Measurements from ENCODE around the gene KCNJ10. TPM values are rescaled to one million over a fixed set of nuclear protein-coding genes. Genes with fewer than 3 reads are reported as not detected.

The KCNJ10 gene
- total and polyA plus RNA-seq, 8 donors: 0.19 to 1.1 (median 0.78) TPM; not detected in 5

GRCh38 chr1:159965263-159965662 lies 104.7 kb downstream of the KCNJ10 start:
- TF ChIP-seq CTCF (IDR thresholded peaks at IDR 0.05): no peak
- TF ChIP-seq EP300 (IDR thresholded peaks at IDR 0.05): no peak
- no peak for TF ChIP-seq POLR2AphosphoS5 (IDR thresholded peaks at IDR 0.05)
- no peak for TF ChIP-seq POLR2A (IDR thresholded peaks at IDR 0.05)
- H3K4me3 ChIP-seq: peak overlapping the region in 1 of 4 donors; percentile 11
- intact Hi-C loops (cut with DNase I; ENCODE audit: low total_unique reads): no loop called here
- peaks cover 0 to 3% (median 1%) of the 10 kb centered on the region in 4 donors for H3K4me1 ChIP-seq
- H3K9me3 ChIP-seq: no peaks in the 10 kb centered on the region
- H3K27me3 ChIP-seq: no peaks in the 10 kb centered on the region
- DNase-seq: no peak
- H3K36me3 ChIP-seq: no peaks in the 10 kb centered on the region
- no peak overlapping the region for H3K27ac ChIP-seq
- 79 to 96% (median 82%) methylated on average over 2 of the region's 2 CpGs for WGBS, 5 donors

GRCh38 chr1:159964144-159964543 lies 105.8 kb downstream of the KCNJ10 start:
- no peak for DNase-seq
- no peak for TF ChIP-seq POLR2AphosphoS5 (IDR thresholded peaks at IDR 0.05)
- no peak for TF ChIP-seq POLR2A (IDR thresholded peaks at IDR 0.05)
- no peak for TF ChIP-seq EP300 (IDR thresholded peaks at IDR 0.05)
- H3K36me3 ChIP-seq: no peaks in the 10 kb centered on the region
- H3K4me1 ChIP-seq: no peaks in the 10 kb centered on the region
- intact Hi-C loops (cut with DNase I; ENCODE audit: low total_unique reads): no loop called here
- no peaks in the 10 kb centered on the region for H3K27me3 ChIP-seq
- WGBS, 5 donors: 40 to 65% (median 49%) methylated on average over 3 of the region's 3 CpGs
- no peaks in the 10 kb centered on the region for H3K9me3 ChIP-seq
- H3K4me3 ChIP-seq: peak overlapping the region in 2 of 4 donors; percentile 28 to 34
- H3K27ac ChIP-seq: no peak overlapping the region

DNA sequence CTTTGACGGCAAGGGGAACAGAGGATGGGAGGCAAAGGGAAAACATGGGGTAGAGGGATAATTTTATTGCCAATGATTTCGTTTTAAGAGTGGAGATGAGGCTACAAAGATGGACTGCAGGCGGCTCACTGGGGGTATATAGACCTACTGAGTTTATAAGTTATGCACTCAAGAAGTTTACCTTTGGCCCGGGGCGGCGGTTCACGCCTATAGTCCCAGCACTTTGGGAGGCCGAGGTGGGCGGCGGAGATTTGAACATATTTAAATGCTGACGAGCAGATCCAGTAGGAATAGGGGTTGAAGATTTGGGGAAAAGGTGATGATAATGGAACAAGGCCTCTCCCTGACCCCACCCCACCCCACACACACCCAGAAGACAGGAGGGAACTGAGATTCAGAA lies 107.8 kb downstream of the KCNJ10 start:
- H3K27me3 ChIP-seq: no peaks in the 10 kb centered on the region
- DNase-seq: no peak
- peak overlapping the region in 3 of 4 donors; percentile 25 to 34 (median 28) for H3K4me3 ChIP-seq
- 83 to 90% (median 88%) methylated on average over 11 of the region's 11 CpGs for WGBS, 5 donors
- peaks cover 0 to 9% (median 8%) of the 10 kb centered on the region in 4 donors for H3K4me1 ChIP-seq
- H3K36me3 ChIP-seq: no peaks in the 10 kb centered on the region
- intact Hi-C loops (cut with DNase I; ENCODE audit: low total_unique reads): no loop called here
- H3K9me3 ChIP-seq: no peaks in the 10 kb centered on the region
- TF ChIP-seq CTCF (IDR thresholded peaks at IDR 0.05) (no peak), EP300 (IDR thresholded peaks at IDR 0.05) (no peak), POLR2AphosphoS5 (IDR thresholded peaks at IDR 0.05) (no peak), POLR2A (IDR thresholded peaks at IDR 0.05) (no peak)
- H3K27ac ChIP-seq: peak overlapping the region; percentile 69 to 80 (median 73)

- Histone ChIP-seq H3K9me3 (no peaks in the 10 kb centered on the region), H3K36me3 (no peaks in the 10 kb centered on the region), H3K27ac (peak overlapping the region; percentile 69 to 80 (median 73)), H3K4me3 (peak overlapping the region; percentile 5 to 34 (median 26)), H3K4me1 (peaks cover 0 to 9% (median 8%) of the 10 kb centered on the region in 4 donors), H3K27me3 (no peaks in the 10 kb centered on the region)
- intact Hi-C loops (cut with DNase I; ENCODE audit: low total_unique reads): no loop called here
- 63 to 88% (median 66%) methylated on average over 14 to 15 of the region's 15 CpGs for WGBS, 5 donors
- DNase-seq: peak in 1 of 2 donors; percentile 27
- no peak for TF ChIP-seq CTCF (IDR thresholded peaks at IDR 0.05)
- no peak for TF ChIP-seq EP300 (IDR thresholded peaks at IDR 0.05)
- no peak for TF ChIP-seq POLR2AphosphoS5 (IDR thresholded peaks at IDR 0.05)
- no peak for TF ChIP-seq POLR2A (IDR thresholded peaks at IDR 0.05)
Observed at GRCh38 chr1:159961636-159962035, 108.3 kb downstream of the KCNJ10 start.

- 17 to 27% (median 24%) methylated on average over 5 of the region's 5 CpGs for WGBS, 5 donors
- Histone ChIP-seq H3K36me3 (no peaks in the 10 kb centered on the region), H3K9me3 (no peaks in the 10 kb centered on the region), H3K27ac (peak overlapping the region; percentile 72 to 80 (median 77)), H3K27me3 (no peaks in the 10 kb centered on the region), H3K4me1 (peaks cover 0 to 9% (median 8%) of the 10 kb centered on the region in 4 donors), H3K4me3 (peak overlapping the region; percentile 5 to 34 (median 26))
- intact Hi-C loops (cut with DNase I; ENCODE audit: low total_unique reads): no loop called here
- peak; percentile 72 to 86 for DNase-seq
- no peak for TF ChIP-seq EP300 (IDR thresholded peaks at IDR 0.05)
- TF ChIP-seq POLR2A (IDR thresholded peaks at IDR 0.05): no peak
- TF ChIP-seq CTCF (IDR thresholded peaks at IDR 0.05): no peak
- TF ChIP-seq POLR2AphosphoS5 (IDR thresholded peaks at IDR 0.05): peak in 1 of 3 donors; percentile 62
Observed at GRCh38 chr1:159960721-159961381, 109.1 kb downstream of the KCNJ10 start.
